ENCODE data around the gene ANP32A.

DNA sequence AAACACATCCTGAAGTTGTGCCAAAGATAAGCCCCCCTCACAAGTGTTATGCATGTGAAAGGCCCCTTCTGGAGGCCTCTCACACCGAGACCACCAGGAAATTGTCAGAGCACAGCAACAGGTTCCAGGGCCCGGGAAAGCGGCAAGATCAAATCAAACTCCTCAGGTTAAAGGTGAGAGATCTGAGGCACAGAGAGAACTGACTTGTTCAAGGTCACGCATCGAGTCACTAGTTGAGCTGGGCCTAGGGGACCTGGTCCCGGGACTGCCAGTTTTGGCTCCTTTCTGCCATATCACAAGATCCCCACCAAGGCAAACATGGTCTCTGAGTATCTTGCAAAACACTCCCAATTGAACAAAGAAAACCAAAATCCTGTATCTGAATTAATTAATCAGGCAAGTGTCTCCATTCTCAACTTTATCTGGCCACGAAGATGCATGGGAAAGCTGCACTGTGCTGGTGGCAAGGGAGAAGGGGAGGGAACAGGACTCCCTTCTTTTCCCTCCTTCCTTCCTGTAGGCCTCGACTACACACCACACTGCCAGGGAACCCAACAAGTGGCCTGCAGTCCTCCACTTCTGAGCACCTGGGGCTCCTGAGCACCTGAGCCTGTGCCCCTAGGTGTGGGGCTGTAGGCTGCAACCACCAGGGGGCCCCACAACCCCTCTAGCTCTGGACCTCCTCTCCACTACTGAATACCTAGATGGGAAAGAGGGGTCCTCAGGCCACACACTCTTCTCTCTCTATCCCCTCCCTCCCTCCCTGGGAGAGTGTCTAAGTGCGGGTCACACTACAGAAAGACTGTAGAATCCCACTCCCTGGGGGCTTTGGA, 37.3 kb downstream of the ANP32A start:
- TF ChIP-seq, protein P1, sequence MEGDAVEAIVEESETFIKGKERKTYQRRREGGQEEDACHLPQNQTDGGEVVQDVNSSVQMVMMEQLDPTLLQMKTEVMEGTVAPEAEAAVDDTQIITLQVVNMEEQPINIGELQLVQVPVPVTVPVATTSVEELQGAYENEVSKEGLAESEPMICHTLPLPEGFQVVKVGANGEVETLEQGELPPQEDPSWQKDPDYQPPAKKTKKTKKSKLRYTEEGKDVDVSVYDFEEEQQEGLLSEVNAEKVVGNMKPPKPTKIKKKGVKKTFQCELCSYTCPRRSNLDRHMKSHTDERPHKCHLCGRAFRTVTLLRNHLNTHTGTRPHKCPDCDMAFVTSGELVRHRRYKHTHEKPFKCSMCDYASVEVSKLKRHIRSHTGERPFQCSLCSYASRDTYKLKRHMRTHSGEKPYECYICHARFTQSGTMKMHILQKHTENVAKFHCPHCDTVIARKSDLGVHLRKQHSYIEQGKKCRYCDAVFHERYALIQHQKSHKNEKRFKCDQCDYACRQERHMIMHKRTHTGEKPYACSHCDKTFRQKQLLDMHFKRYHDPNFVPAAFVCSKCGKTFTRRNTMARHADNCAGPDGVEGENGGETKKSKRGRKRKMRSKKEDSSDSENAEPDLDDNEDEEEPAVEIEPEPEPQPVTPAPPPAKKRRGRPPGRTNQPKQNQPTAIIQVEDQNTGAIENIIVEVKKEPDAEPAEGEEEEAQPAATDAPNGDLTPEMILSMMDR (IDR thresholded peaks at IDR 0.05): no peak
- no peak for TF ChIP-seq POLR2A (IDR thresholded peaks at IDR 0.05)
